ENCODE measurements around the gene PPP2R2B. TPM values are rescaled to one million over a fixed set of nuclear protein-coding genes. Genes with fewer than 3 reads are reported as not detected.

PPP2R2B gene
- total RNA-seq, 1 experiment from 2014 or later, result 20.3 TPM

- no peak for TF ChIP-seq PRDM15 (CRISPR knock-in tag; IDR thresholded peaks at IDR 0.05)
- TF ChIP-seq ZNF425 (CRISPR knock-in tag; conservative IDR thresholded peaks at IDR 0.05), result no peak
- no peak for TF ChIP-seq AFF4 (CRISPR knock-in tag; IDR thresholded peaks at IDR 0.05; ENCODE audit: borderline replicate concordance)
- TF ChIP-seq ZBTB21 (CRISPR knock-in tag; IDR thresholded peaks at IDR 0.05; ENCODE audit: borderline replicate concordance), result no peak
- TF ChIP-seq E2F5 (CRISPR knock-in tag; IDR thresholded peaks at IDR 0.05), result no peak
- no peak for TF ChIP-seq FOXK1 (CRISPR knock-in tag; IDR thresholded peaks at IDR 0.05)
- no peak for TF ChIP-seq ZSCAN18 (CRISPR knock-in tag; IDR thresholded peaks at IDR 0.05)
- no peak for TF ChIP-seq ZBTB43 (CRISPR knock-in tag; IDR thresholded peaks at IDR 0.05)
Measured at GRCh38 chr5:146820987-146821386, 57.6 kb downstream of the PPP2R2B start (continued).

GRCh38 chr5:146818822-146819221 lies 59.7 kb downstream of the PPP2R2B start:
- DNase-seq (ENCODE audit: low spot score) (no peak), ATAC-seq (no peak)
- Mint-ChIP-seq H3K27ac (no peak overlapping the region), H3K4me3 (no peak overlapping the region), H3K36me3 (no peaks in the 10 kb centered on the region), H3K4me1 (peaks cover 44% of the 10 kb centered on the region), H3K9me3 (0 out of 2 replicates have a peak, but pooled peaks cover 4% of the 10 kb centered on the region), H3K27me3 (ENCODE audit: low read depth) (peaks cover 16% of the 10 kb centered on the region)
- POLR2A ChIA-PET, result no interaction called here
- CTCF ChIA-PET, result interaction anchor here (1.3 kb wide), 1 partner anchor 20 kb away, joined by 3 read pairs; no protein-coding TSS in a partner anchor
- TF ChIP-seq RORB (CRISPR knock-in tag; IDR thresholded peaks at IDR 0.05), result no peak
- TF ChIP-seq AFF4 (CRISPR knock-in tag; IDR thresholded peaks at IDR 0.05; ENCODE audit: borderline replicate concordance), result no peak
- no peak for TF ChIP-seq AR (CRISPR knock-in tag; IDR thresholded peaks at IDR 0.05)
- TF ChIP-seq ZNF232 (CRISPR knock-in tag; IDR thresholded peaks at IDR 0.05), result no peak
- no peak for TF ChIP-seq USF1 (CRISPR knock-in tag; IDR thresholded peaks at IDR 0.05)
- TF ChIP-seq CBFB (CRISPR knock-in tag; IDR thresholded peaks at IDR 0.05; ENCODE audit: low read depth), result no peak
